NCI-H748 (cell line): ENCODE results near the gene TP73.
A peak's percentile ranks its signal among the peaks of the same experiment; 100 is the strongest.

Experiments used
- DNase-seq: peaks from one replicate; lab custom pipeline; 2025; ENCODE audit not compliant: unreplicated experiment; lab: John Stamatoyannopoulos, UW

Gene TP73

GRCh38 chr1:3651026-3651929, 1.0 kb upstream of the TP73 start:
- peak; percentile 30 for DNase-seq

- peak; percentile 60 for DNase-seq
Measured at GRCh38 chr1:3652548-3653285, 401 bp downstream of the TP73 start.

- no peak for DNase-seq
Measured at GRCh38 chr1:3653286-3653618, 936 bp downstream of the TP73 start.

- DNase-seq = no peak
Measured at GRCh38 chr1:3654549-3655281, 2.4 kb downstream of the TP73 start.

- peak; percentile 38 for DNase-seq
Measured at GRCh38 chr1:3656450-3657095, 4.3 kb downstream of the TP73 start.

- no peak for DNase-seq
Measured at GRCh38 chr1:3657096-3657475, 4.8 kb downstream of the TP73 start.

- peak; percentile 21 for DNase-seq
Measured at GRCh38 chr1:3657578-3658230, 5.4 kb downstream of the TP73 start.

GRCh38 chr1:3658231-3658615, 5.9 kb downstream of the TP73 start:
- peak; percentile 73 for DNase-seq

- DNase-seq = no peak
Measured at GRCh38 chr1:3659093-3659492, 6.8 kb downstream of the TP73 start.

- DNase-seq = no peak
Measured at GRCh38 chr1:3660704-3661103, 8.4 kb downstream of the TP73 start.

GRCh38 chr1:3661631-3662030, 9.3 kb downstream of the TP73 start:
- no peak for DNase-seq

GRCh38 chr1:3662080-3662671, 9.9 kb downstream of the TP73 start:
- DNase-seq = no peak

GRCh38 chr1:3663999-3664699, 11.8 kb downstream of the TP73 start:
- DNase-seq = no peak

- no peak for DNase-seq
Measured at GRCh38 chr1:3664700-3665375, 12.5 kb downstream of the TP73 start.

GRCh38 chr1:3668148-3668547, 15.8 kb downstream of the TP73 start:
- DNase-seq = no peak

GRCh38 chr1:3668585-3669300, 16.4 kb downstream of the TP73 start:
- peak; percentile 95 for DNase-seq

- no peak for DNase-seq
Measured at GRCh38 chr1:3669421-3669821, 17.1 kb downstream of the TP73 start.

GRCh38 chr1:3669971-3670431, 17.7 kb downstream of the TP73 start:
- no peak for DNase-seq
